ENCODE measurements around the gene CEP112. TPM values are rescaled to one million over a fixed set of nuclear protein-coding genes. Genes with fewer than 3 reads are reported as not detected.
"Not testable (repeated sequence)": the region's sequence is repeated elsewhere in the genome, so short reads cannot be mapped to it uniquely, and the experiment has no call there.

The CEP112 gene
- total RNA-seq, 1 donor from 2014 or later, result 9.5 TPM

DNA sequence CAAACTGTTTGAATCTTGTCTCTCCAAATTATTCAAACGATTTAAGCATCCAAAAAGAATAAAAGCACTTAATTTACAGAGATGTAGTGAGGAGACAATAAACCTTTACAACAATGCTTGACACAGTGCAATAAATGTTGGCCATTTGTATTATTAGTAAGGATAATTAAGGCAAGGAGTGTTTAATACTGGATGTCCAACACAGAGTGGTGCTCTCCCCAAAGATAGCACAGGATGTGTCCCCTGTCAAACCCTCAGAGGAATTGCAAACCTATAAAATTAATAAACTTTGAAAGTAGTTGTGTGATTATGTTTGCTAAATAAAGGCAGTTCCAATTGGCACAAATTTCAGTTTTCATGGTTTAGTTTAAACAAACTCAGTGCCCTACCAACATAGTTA lies 377.5 kb downstream of the CEP112 start:
- no peak overlapping the region for H3K27ac Mint-ChIP-seq (ENCODE audit: unreplicated experiment)

DNA sequence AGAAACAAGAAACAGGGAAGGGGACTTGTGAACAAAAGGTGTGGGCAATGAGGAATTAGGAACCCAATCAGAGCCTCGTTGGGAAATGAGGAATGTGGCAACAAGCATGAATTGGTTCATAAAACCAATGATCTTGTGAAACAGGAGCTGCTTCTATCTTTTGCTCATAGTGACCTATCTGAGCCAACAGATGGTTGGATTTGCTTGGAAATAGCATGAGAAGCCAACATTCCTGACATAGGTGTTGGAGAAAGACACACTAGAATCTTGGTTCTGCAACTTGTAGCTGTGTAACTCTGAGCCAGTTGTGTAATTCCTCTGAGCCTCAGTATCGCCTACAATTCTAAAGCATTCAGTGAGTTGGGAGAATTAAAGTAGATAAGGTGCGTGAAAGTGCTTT lies 378.6 kb downstream of the CEP112 start:
- TF ChIP-seq, protein P1, sequence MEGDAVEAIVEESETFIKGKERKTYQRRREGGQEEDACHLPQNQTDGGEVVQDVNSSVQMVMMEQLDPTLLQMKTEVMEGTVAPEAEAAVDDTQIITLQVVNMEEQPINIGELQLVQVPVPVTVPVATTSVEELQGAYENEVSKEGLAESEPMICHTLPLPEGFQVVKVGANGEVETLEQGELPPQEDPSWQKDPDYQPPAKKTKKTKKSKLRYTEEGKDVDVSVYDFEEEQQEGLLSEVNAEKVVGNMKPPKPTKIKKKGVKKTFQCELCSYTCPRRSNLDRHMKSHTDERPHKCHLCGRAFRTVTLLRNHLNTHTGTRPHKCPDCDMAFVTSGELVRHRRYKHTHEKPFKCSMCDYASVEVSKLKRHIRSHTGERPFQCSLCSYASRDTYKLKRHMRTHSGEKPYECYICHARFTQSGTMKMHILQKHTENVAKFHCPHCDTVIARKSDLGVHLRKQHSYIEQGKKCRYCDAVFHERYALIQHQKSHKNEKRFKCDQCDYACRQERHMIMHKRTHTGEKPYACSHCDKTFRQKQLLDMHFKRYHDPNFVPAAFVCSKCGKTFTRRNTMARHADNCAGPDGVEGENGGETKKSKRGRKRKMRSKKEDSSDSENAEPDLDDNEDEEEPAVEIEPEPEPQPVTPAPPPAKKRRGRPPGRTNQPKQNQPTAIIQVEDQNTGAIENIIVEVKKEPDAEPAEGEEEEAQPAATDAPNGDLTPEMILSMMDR (IDR thresholded peaks at IDR 0.05), result no peak
- Mint-ChIP-seq H3K27ac (ENCODE audit: unreplicated experiment) (no peak overlapping the region), H3K4me3 (ENCODE audit: unreplicated experiment) (no peak overlapping the region), H3K9me3 (ENCODE audit: unreplicated experiment) (peaks cover 18% of the 10 kb centered on the region), H3K4me1 (ENCODE audit: unreplicated experiment) (no peaks in the 10 kb centered on the region), H3K36me3 (ENCODE audit: unreplicated experiment) (peaks cover 7% of the 10 kb centered on the region), H3K27me3 (ENCODE audit: unreplicated experiment) (no peaks in the 10 kb centered on the region)
- no peak for DNase-seq (ENCODE audit: extremely low spot score, unreplicated experiment)

More for the DNA sequence above, 377.5 kb downstream of the CEP112 start:
- TF ChIP-seq, protein P1 (IDR thresholded peaks at IDR 0.05), result no peak
- peaks cover 7% of the 10 kb centered on the region for H3K9me3 Mint-ChIP-seq (ENCODE audit: unreplicated experiment)
- DNase-seq (ENCODE audit: extremely low spot score, unreplicated experiment), result no peak
- H3K4me1 Mint-ChIP-seq (ENCODE audit: unreplicated experiment), result no peaks in the 10 kb centered on the region
- H3K4me3 Mint-ChIP-seq (ENCODE audit: unreplicated experiment), result no peak overlapping the region
- H3K36me3 Mint-ChIP-seq (ENCODE audit: unreplicated experiment), result peaks cover 5% of the 10 kb centered on the region
- no peaks in the 10 kb centered on the region for H3K27me3 Mint-ChIP-seq (ENCODE audit: unreplicated experiment)

DNA sequence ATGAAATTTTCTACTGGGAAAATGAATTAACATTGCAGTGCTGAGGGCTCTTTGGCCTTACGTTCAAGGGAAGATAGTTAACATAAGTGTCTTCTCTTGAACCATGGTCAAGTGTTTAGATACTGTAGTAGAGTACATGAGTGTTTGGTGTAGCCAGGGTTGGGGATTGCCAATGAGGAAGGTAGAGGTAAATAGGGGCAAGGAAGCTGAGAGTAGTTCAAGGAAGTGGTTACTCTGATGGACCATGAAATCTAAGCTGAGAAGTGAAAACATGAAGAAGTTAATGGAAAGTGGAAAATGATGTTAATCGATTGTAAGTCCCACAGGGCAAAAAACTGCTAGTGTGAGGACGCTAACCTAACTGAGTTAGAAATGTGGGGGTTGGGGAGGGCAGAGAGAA lies 380.9 kb downstream of the CEP112 start:
- H3K27me3 Mint-ChIP-seq (ENCODE audit: unreplicated experiment), result no peaks in the 10 kb centered on the region
- H3K4me1 Mint-ChIP-seq (ENCODE audit: unreplicated experiment), result no peaks in the 10 kb centered on the region
- DNase-seq (ENCODE audit: extremely low spot score, unreplicated experiment), result no peak
- H3K36me3 Mint-ChIP-seq (ENCODE audit: unreplicated experiment), result peaks cover 7% of the 10 kb centered on the region
- no peak overlapping the region for H3K4me3 Mint-ChIP-seq (ENCODE audit: unreplicated experiment)
- no peak overlapping the region for H3K27ac Mint-ChIP-seq (ENCODE audit: unreplicated experiment)
- peaks cover 29% of the 10 kb centered on the region for H3K9me3 Mint-ChIP-seq (ENCODE audit: unreplicated experiment)
- TF ChIP-seq, protein P1 (IDR thresholded peaks at IDR 0.05), result no peak

DNA sequence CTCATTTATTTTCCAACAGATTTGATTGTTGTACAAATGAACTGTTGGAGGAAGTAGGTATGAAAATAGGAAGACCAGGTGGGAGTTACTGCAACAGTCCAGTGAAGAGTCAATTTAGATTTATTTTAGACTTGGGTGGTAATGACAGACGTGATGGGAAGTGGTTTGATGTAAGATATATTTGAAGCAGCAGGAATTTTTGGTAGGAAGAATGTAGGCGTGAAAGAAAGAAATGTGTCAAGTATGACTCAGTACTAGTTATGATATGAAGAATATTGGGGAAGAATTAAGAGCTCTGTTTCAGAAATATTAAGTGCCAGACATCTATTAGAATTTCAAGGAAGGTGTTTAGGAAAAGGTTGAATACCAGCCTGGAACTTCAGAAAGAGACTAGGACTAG lies 382.6 kb downstream of the CEP112 start:
- no peaks in the 10 kb centered on the region for H3K27me3 Mint-ChIP-seq (ENCODE audit: unreplicated experiment)
- no peak for DNase-seq (ENCODE audit: extremely low spot score, unreplicated experiment)
- H3K4me3 Mint-ChIP-seq (ENCODE audit: unreplicated experiment), result no peak overlapping the region
- peaks cover 7% of the 10 kb centered on the region for H3K36me3 Mint-ChIP-seq (ENCODE audit: unreplicated experiment)
- H3K27ac Mint-ChIP-seq (ENCODE audit: unreplicated experiment), result no peak overlapping the region
- H3K4me1 Mint-ChIP-seq (ENCODE audit: unreplicated experiment), result no peaks in the 10 kb centered on the region
- H3K9me3 Mint-ChIP-seq (ENCODE audit: unreplicated experiment), result peaks cover 29% of the 10 kb centered on the region
- TF ChIP-seq, protein P1 (IDR thresholded peaks at IDR 0.05), result no peak

DNA sequence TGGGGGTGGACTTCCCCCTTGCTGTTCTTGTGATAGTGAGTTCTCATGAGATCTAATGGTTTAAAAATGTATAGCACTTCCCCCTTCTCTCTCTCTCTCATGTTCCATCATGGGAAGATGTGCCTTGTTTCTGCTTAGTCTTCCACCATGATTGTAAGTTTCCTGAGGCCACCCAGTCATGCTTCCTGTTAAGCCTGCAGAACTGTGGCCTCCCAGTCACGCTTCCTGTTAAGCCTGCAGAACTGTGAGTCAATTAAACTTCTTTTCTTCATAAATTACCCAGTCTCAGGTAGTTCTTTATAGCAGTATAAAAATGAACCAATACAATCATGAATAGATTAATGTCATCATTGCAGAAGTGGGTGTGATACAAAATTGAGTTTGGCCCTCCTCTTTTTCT lies 383.4 kb downstream of the CEP112 start:
- H3K9me3 Mint-ChIP-seq (ENCODE audit: unreplicated experiment), result peaks cover 26% of the 10 kb centered on the region
- not testable (repeated sequence) for H3K36me3 Mint-ChIP-seq (ENCODE audit: unreplicated experiment); H3K27me3 Mint-ChIP-seq (ENCODE audit: unreplicated experiment)

DNA sequence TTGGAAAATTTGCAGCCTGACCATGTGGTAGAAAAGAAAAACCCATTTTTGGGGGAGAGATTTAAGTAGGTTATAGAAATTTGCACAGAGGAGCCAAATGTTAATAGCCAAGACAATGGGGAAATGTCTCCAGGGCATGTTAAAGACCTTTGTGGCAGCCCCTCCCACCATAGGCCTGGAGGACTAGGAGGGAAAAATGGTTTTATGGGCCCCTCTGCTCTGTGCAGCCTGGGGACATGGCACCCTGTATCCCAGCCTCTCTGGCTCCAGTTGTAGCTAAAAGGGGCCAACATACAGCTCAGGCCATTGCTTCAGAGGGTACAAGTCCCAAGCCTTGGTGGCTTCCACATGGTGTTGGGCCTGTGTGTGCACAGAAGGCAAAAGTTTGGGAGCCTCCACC lies 384.6 kb downstream of the CEP112 start:
- H3K27me3 Mint-ChIP-seq (ENCODE audit: unreplicated experiment), result no peaks in the 10 kb centered on the region
- no peak for DNase-seq (ENCODE audit: extremely low spot score, unreplicated experiment)
- no peak overlapping the region for H3K4me3 Mint-ChIP-seq (ENCODE audit: unreplicated experiment)
- H3K9me3 Mint-ChIP-seq (ENCODE audit: unreplicated experiment), result peaks cover 31% of the 10 kb centered on the region
- H3K27ac Mint-ChIP-seq (ENCODE audit: unreplicated experiment), result no peak overlapping the region
- TF ChIP-seq, protein P1 (IDR thresholded peaks at IDR 0.05), result no peak
- no peaks in the 10 kb centered on the region for H3K4me1 Mint-ChIP-seq (ENCODE audit: unreplicated experiment)
- H3K36me3 Mint-ChIP-seq (ENCODE audit: unreplicated experiment), result peaks cover 14% of the 10 kb centered on the region

More for the DNA sequence above, 383.4 kb downstream of the CEP112 start:
- not testable (repeated sequence) for H3K4me1 Mint-ChIP-seq (ENCODE audit: unreplicated experiment); H3K27ac Mint-ChIP-seq (ENCODE audit: unreplicated experiment); H3K4me3 Mint-ChIP-seq (ENCODE audit: unreplicated experiment); DNase-seq (ENCODE audit: extremely low spot score, unreplicated experiment)

Data from osteocyte (in vitro differentiated cells).